Renal cortex interstitium (tissue), 11 donors: ENCODE measurements around the gene P4HA2. TPM values are rescaled to one million over a fixed set of nuclear protein-coding genes. Genes with fewer than 3 reads are reported as not detected.
"Not testable (repeated sequence)": the region's sequence is repeated elsewhere in the genome, so short reads cannot be mapped to it uniquely, and the experiment has no call there.

Experiments
- DNase-seq, 11 donors: peaks; one replicate each; pipeline ENCODE4 v3.0.0-alpha.2; 2013; ENCODE audit warnings: low read depth in 9 of 11, low spot score in 4 of 11; ENCODE audit errors: extremely low read depth in 1 of 11
- polyA plus RNA-seq, 3 donors: library from polyadenylated mRNA; unstranded; fragments of 120-200 nt; gene quantifications; one replicate each; pipeline ENCODE4 v1.2.1, GENCODE V29; 2013; ENCODE audit not compliant: insufficient read length in 3 of 3

P4HA2 gene
- polyA plus RNA-seq, 3 donors, result 29.2 to 50.3 (median 35.1) TPM

- no peak for DNase-seq
These were observed 46.5 kb downstream of the P4HA2 start for GRCh38 chr5:132181011-132181629.

GRCh38 chr5:132180134-132180745 is 47.4 kb downstream of the P4HA2 start:
- peak in 7 of 11 donors; percentile 16 to 33 (median 23) for DNase-seq

GRCh38 chr5:132179405-132179804 is 48.2 kb downstream of the P4HA2 start:
- DNase-seq, result no peak

- no peak for DNase-seq
These were observed 49.9 kb downstream of the P4HA2 start for GRCh38 chr5:132177691-132178149.

GRCh38 chr5:132176987-132177386 is 50.7 kb downstream of the P4HA2 start:
- DNase-seq, result no peak

- DNase-seq, result no peak
These were observed 51.1 kb downstream of the P4HA2 start for GRCh38 chr5:132176521-132176945.

- DNase-seq, result no peak
These were observed 64.7 kb downstream of the P4HA2 start for GRCh38 chr5:132162945-132163344.

GRCh38 chr5:132161574-132162326 is 65.9 kb downstream of the P4HA2 start:
- DNase-seq, result not testable (repeated sequence)

GRCh38 chr5:132156413-132156812 is 71.2 kb downstream of the P4HA2 start:
- no peak for DNase-seq

GRCh38 chr5:132150565-132150964 is 77.1 kb downstream of the P4HA2 start:
- DNase-seq, result no peak

GRCh38 chr5:132147663-132148062 is 80.0 kb downstream of the P4HA2 start:
- no peak for DNase-seq

GRCh38 chr5:132145326-132145725 is 82.3 kb downstream of the P4HA2 start:
- not testable (repeated sequence) for DNase-seq

GRCh38 chr5:132143148-132143547 is 84.5 kb downstream of the P4HA2 start:
- no peak for DNase-seq

GRCh38 chr5:132142459-132142858 is 85.2 kb downstream of the P4HA2 start:
- DNase-seq, result no peak

Other genes with a start within 250 kb of the P4HA2 start
- 1 to 10 TPM; 1.3 to 2.1 (median 1.8) TPM for gene ACSL6, start 216.2 kb downstream of the P4HA2 start, polyA plus RNA-seq
- not detected for gene IL3, start 167.2 kb downstream of the P4HA2 start, polyA plus RNA-seq
- gene CSF2, start 154.1 kb downstream of the P4HA2 start, polyA plus RNA-seq, result not detected
- 10 to 100 TPM; 13.8 to 21.2 (median 17.4) TPM for gene PDLIM4, start 29.8 kb upstream of the P4HA2 start, polyA plus RNA-seq
- 1 to 10 TPM; 5.6 to 7.4 (median 6.2) TPM for gene SLC22A4, start 66.5 kb upstream of the P4HA2 start, polyA plus RNA-seq
- gene SLC22A5, start 141.9 kb upstream of the P4HA2 start, polyA plus RNA-seq, result 10 to 100 TPM; 45.1 to 50.9 (median 49.4) TPM